HG02840 (cell line): Measurements from ENCODE around the gene KRT13.

ENCODE experiments used
- ATAC-seq: cut with Tn5 transposase; IDR thresholded peaks from one replicate; pipeline ENCODE4 v1.9.1; 2021; ENCODE audit warnings: mild to moderate bottlenecking, moderate library complexity, moderate number of reproducible peaks; ENCODE audit not compliant: unreplicated experiment, low FRiP score

KRT13 gene

GRCh38 chr17:41500131-41500911 lies 5.1 kb downstream of the KRT13 start:
- ATAC-seq: no peak

- no peak for ATAC-seq
Measured at GRCh38 chr17:41499714-41500113, 5.7 kb downstream of the KRT13 start.

GRCh38 chr17:41498276-41498675 lies 7.1 kb downstream of the KRT13 start:
- no peak for ATAC-seq

- no peak for ATAC-seq
Measured at GRCh38 chr17:41496803-41497484, 8.5 kb downstream of the KRT13 start.

GRCh38 chr17:41494524-41494923 lies 10.9 kb downstream of the KRT13 start:
- ATAC-seq: no peak

- no peak for ATAC-seq
Measured at GRCh38 chr17:41492771-41493170, 12.6 kb downstream of the KRT13 start.

GRCh38 chr17:41492351-41492750 lies 13.1 kb downstream of the KRT13 start:
- no peak for ATAC-seq

GRCh38 chr17:41491476-41491875 lies 13.9 kb downstream of the KRT13 start:
- ATAC-seq: no peak

- no peak for ATAC-seq
Measured at GRCh38 chr17:41490000-41490990, 15.1 kb downstream of the KRT13 start.

GRCh38 chr17:41489531-41489930 lies 15.9 kb downstream of the KRT13 start, which contains the start of gene KRT36:
Gene KRT36 (minus strand): TSS chr17:41489910. CDS start chr17:41489864, 46 bp downstream.
- ATAC-seq: no peak

GRCh38 chr17:41486809-41487530 lies 18.4 kb downstream of the KRT13 start:
- ATAC-seq: no peak

- no peak for ATAC-seq
Measured at GRCh38 chr17:41486316-41486715, 19.1 kb downstream of the KRT13 start.

GRCh38 chr17:41484920-41485904 lies 20.2 kb downstream of the KRT13 start:
- no peak for ATAC-seq

GRCh38 chr17:41483991-41484826 lies 21.2 kb downstream of the KRT13 start:
- ATAC-seq: no peak

- no peak for ATAC-seq
Measured at GRCh38 chr17:41483531-41483930, 21.9 kb downstream of the KRT13 start.

- no peak for ATAC-seq
Measured at GRCh38 chr17:41481036-41481435, 24.4 kb downstream of the KRT13 start, which contains the start of gene KRT35. Gene KRT35 (minus strand): TSS chr17:41481151. CDS start chr17:41481097, 54 bp downstream.

- no peak for ATAC-seq
Measured at GRCh38 chr17:41480581-41480980, 24.8 kb downstream of the KRT13 start.

GRCh38 chr17:41480136-41480535 lies 25.3 kb downstream of the KRT13 start:
- no peak for ATAC-seq
